Subcutaneous adipose tissue (tissue), 4 donors: Measurements from ENCODE around the gene ZNF556. TPM values are rescaled to one million over a fixed set of nuclear protein-coding genes. Genes with fewer than 3 reads are reported as not detected.

ENCODE experiments used
- CTCF ChIP-seq: fragments of 450-650 bp; IDR thresholded peaks from one replicate; pipeline ENCODE4 v1.5.1; 2016; ENCODE audit warnings: low read depth, mild to moderate bottlenecking, control low read depth, antibody characterized with exemption, moderate library complexity
- total RNA-seq, 4 donors: library from RNA; depleted of rRNA; stranded (reverse); fragments of >200 nt; gene quantifications; one replicate each; pipeline ENCODE4 v1.1.0, GENCODE V29; 2016

ZNF556 gene
- total RNA-seq, 4 donors from 2014 or later = not detected

- no peak for TF ChIP-seq CTCF
Observed at GRCh38 chr19:2883686-2884439, 16.7 kb downstream of the ZNF556 start.

DNA sequence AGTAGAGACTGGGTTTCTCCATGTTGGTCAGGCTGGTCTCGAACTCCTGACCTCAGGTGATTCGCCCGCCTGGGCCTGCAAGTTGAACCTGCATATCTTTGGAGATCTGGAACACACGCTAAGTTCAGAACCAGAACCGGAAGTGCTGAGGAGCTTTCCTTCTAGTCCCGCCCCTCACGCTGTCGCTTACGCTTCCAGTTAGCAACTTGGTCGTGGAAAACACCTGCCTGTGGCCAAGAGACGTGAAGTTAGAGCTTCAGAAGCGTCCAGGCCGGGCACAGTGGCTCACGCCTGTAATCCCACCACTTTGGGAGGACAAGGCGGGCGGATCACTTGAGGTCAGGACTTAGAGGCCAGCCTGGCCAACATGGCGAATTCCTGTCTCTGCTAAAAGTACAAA, 18.6 kb downstream of the ZNF556 start:
- no peak for TF ChIP-seq CTCF

DNA sequence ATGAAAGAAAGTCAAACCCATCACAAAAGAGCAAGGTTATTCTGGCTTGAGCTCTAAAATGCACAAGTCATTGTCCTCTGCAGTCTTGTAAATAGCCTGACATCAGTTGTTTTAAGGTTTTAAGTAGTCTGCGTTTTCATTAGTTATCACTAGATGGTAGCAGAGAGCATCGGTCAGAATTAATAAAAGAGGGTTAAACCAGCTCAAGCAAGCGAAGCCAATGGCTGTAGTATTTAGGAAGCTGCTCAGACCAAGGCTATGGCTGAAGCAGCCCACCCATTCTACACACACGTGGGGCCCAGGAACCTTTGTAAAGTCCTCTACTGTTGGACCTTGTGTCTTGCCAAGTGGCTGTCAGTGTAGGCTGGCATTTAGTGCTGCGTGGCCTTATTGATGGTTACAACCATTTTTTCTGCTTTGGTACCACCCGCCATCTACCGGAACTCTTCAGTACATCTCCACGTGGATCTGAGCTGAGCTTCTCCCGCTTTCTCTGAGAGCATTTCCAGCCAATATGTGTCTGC, 20.3 kb downstream of the ZNF556 start:
- no peak for TF ChIP-seq CTCF

GRCh38 chr19:2888731-2889224, 21.6 kb downstream of the ZNF556 start:
- no peak for TF ChIP-seq CTCF

- TF ChIP-seq CTCF = no peak
Observed at GRCh38 chr19:2896694-2897093, 29.6 kb downstream of the ZNF556 start.

DNA sequence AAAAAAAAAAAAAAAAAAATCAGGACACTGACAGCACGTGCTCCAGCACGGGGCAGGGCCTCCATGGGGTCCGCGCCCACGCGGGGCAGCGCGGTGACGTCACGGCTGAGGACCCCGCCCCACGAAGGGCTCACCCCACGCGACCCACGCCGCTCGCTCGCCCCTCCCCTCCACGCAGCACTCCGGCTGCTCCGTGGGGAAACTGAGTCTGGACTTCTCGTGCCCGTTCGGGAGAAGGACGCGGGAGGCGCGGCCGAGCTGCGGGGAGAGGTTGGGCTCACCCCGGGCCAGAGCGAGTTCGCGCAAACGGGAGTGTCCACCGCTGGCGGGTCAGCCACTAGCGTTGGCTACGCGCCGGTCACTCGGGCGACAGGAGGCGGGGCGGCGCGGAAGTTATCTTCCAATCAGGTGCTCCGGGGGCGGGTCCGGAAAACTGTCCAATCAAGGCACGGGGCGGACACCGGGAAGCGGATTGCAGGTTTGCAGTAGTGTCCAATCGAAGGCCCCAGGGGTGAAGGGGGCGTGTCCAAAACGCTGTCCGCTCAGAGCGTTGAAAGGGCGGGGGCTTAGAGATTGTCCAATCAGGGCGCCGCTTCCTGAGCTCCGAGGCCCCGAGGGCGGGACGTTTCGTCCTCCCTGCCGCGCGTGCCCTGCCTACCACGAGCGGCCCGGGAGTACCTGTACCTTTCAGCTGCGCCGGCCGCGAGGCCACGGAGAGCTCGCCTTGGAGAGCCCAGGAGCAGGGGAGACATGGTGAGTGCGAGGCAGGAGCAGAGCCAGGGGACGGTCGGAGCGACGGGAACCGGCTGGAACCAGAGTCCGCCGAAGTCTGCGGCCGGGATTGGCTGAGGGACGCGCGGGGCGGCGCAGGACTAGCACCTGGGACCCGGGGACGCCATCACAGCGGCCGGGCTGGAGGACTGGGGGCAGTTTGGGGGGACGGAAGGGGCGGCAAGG, 33.4 kb downstream of the ZNF556 start, which contains the start of gene ZNF57:
Gene ZNF57, plus strand, starts transcription at position 633 of the 957 bp plus-strand sequence. Its CDS starts 118 bp downstream, at position 751.
- no peak for TF ChIP-seq CTCF
